GM10266 (cell line): ENCODE data around the gene ZDHHC11B.
A peak's percentile ranks its signal among the peaks of the same experiment; 100 is the strongest.
"Not testable (repeated sequence)": the region's sequence is repeated elsewhere in the genome, so short reads cannot be mapped to it uniquely, and the experiment has no call there.

Source experiments
- DNase-seq: peaks from one replicate; pipeline ENCODE4 v3.0.0; 2012; ENCODE audit errors: extremely low spot score
- TF ChIP-seq, protein P1 (sequence below): IDR thresholded peaks from 2 replicates; pipeline ENCODE4 v1.5.1; 2012; ENCODE audit warnings: mild to moderate bottlenecking, low read depth; ENCODE audit not compliant: control insufficient read depth, insufficient read depth; ENCODE audit errors: missing control alignments

ZDHHC11B gene, protein sequence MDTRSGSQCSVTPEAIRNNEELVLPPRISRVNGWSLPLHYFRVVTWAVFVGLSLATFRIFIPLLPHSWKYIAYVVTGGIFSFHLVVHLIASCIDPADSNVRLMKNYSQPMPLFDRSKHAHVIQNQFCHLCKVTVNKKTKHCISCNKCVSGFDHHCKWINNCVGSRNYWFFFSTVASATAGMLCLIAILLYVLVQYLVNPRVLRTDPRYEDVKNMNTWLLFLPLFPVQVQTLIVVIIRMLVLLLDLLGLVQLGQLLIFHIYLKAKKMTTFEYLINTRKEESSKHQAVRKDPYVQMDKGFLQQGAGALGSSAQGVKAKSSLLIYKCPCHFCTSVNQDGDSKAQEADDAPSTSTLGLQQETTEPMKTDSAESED

DNA sequence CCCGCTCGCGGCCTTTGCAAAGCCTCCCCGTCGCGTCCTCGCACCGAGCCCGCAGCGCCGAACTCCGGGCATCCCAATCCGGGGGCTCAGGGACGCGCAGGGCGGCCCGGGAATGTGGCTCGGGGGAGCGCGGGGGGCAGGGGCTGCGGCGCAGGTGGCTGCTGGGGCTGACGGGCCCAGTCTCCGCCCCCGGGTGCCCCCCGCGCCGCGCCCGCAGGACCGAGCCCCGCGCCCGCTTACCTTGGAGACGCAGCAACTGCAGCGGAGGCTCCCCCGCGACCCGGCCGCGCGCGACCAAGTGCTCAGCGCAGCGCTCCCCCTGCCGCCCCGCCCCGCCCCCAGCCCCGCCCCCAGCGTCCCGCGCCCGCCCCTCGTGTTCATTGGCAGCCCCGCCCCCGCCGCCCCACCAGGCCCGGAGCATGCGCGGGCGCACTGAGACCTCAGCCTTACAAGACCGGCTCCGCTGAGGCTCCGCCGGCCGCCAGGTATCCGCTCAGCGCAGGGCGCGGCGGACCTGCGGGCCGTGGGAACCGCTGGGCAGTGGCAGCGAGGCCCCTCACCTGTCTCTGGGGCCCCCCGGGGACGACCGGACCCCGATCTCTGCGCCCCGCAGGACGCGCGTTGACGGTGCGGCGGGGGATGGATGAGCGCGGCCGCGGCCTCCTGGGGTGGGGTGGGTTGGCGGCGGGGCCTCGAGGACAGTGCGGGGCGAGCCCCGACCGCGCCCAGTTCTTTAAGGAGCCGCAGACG lies at the start of gene ZDHHC11B:
Gene ZDHHC11B, minus strand, starts transcription at position 302 of the 750 bp plus-strand sequence. CDS start 17,810 bp downstream, outside the sequence.
- peak; percentile 96 for DNase-seq

DNA sequence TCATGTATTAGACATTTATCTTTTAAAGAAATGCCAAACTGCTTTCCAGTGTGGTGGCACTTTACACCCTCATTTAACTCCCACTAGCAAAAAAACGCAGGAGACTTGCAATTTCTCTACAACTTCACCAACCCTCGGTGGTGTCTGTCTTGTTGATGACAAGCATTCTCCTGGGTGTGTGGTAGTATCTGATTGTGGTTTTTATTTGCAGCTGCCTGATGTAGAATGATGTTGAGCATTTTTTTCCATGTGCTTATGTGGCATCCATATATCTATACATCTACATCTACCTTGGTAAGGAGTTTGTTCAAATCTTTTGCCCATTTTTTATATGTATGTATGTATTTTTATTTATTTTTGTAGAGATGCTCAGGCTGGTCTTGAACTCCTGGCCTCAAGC lies 49.5 kb upstream of the ZDHHC11B start:
- not testable (repeated sequence) for DNase-seq

DNA sequence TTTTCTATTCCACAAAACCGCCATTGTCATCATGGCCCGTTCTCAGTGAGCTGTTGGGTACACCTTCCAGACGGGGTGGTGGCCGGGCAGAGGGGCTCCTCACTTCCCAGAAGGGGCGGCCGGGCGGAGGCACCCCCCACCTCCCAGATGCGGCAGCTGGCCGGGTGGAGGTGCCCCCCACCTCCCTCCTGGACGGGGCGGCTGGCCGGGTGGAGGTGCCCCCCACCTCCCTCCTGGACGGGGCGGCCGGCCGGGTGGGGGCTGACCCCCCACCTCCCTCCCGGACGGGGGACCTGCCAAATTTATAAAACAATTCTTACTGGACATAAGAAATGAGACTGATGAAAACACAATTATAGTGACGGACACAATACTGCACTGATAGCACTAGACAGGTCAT lies 43.7 kb upstream of the ZDHHC11B start:
- not testable (repeated sequence) for DNase-seq

DNA sequence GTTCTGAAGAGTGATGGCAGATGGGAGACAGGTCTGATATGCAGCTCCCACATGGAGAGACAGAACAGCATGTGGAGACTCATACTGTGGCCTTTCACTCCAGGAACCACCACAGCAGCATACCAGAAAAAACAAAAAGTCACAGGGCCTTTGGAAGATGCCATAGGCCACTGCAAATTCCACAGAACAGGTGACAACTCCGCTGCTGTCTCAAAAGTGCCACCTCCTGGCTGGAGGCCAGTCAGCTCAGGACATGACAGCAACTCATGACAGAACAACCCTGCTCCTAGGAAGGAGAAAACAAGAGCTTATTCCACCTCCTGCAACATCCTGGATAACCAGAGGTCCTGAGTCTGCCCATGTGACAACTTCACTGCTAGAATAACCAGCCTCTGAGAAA lies 41.0 kb upstream of the ZDHHC11B start:
- not testable (repeated sequence) for DNase-seq

DNA sequence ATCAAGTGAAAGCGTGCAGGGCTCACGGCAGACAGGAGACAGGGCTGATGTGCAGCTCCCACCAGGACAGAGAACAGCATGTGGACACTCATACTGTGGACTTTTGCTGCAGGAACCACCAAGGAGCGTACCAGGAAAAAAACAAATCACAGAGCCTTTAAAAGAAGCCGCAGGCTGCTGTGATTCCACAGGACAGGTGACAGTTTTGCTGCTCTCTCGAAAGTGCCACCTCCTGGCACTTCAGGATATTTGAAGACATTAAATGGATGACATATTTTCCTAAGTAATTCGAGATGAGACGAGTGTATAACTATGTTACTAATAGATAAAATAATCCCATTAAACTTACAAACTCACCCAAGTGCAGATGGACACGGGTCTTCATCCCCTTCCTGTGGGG lies 37.0 kb upstream of the ZDHHC11B start:
- TF ChIP-seq, protein P1, sequence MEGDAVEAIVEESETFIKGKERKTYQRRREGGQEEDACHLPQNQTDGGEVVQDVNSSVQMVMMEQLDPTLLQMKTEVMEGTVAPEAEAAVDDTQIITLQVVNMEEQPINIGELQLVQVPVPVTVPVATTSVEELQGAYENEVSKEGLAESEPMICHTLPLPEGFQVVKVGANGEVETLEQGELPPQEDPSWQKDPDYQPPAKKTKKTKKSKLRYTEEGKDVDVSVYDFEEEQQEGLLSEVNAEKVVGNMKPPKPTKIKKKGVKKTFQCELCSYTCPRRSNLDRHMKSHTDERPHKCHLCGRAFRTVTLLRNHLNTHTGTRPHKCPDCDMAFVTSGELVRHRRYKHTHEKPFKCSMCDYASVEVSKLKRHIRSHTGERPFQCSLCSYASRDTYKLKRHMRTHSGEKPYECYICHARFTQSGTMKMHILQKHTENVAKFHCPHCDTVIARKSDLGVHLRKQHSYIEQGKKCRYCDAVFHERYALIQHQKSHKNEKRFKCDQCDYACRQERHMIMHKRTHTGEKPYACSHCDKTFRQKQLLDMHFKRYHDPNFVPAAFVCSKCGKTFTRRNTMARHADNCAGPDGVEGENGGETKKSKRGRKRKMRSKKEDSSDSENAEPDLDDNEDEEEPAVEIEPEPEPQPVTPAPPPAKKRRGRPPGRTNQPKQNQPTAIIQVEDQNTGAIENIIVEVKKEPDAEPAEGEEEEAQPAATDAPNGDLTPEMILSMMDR = no peak
- no peak for DNase-seq

DNA sequence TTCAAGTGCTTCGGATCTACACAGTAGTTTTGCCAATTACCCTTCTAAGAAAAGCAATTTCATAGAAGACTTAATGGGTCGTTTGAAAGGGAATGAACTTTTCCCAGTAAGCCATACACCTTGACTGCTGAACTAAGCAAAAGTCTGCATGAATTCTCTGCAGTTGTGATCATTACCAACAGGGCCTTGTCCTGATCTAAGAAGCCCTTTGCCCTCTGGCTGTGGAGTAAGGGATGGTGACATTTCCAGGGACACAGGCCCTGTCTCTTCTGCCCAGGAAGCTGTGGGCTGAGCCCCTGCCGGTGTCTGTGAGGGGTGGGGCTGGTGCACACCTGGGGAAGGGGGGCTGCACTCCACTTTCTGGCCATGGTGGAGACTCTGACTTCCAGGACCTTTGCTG lies 35.7 kb upstream of the ZDHHC11B start:
- TF ChIP-seq, protein P1 = no peak
- no peak for DNase-seq

DNA sequence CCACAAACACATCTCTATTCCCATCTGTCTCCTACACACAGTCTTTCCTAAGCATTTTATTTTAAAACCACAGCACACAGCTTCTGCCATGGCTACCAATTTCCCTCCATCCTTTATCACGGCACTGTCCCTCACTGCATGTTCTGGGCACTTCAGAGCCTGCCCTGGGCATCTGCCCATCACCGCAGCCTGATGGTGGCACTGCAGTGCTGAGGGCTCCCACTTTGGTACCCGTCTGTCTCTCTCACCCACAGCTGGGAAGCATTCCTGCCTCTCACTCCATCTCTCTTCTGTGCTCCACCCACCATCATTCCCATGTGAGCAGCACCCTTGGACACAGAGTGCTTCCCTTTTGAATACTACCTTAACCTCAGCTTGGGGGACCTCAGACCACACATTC lies 34.5 kb upstream of the ZDHHC11B start:
- no peak for DNase-seq
- TF ChIP-seq, protein P1 = no peak

DNA sequence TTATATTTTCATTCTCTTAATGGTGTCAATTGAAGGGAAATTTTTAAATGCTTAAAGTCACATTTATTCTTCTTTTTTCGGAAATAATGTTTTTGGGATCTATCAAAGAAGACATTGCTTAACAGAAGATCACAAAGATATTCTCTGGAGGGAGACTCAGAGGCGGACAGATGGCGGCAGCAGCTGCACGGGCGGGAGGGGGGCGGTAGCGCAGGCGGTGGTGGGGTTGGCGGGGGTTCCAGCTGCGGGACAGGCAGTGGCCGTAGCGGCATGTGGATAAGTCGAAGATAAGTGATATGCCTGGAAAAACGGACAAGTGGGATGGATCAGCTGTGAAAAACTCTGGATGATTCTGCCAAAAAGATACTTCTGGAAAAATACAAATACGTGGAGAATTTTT lies 31.6 kb upstream of the ZDHHC11B start:
- TF ChIP-seq, protein P1 = no peak
- no peak for DNase-seq

DNA sequence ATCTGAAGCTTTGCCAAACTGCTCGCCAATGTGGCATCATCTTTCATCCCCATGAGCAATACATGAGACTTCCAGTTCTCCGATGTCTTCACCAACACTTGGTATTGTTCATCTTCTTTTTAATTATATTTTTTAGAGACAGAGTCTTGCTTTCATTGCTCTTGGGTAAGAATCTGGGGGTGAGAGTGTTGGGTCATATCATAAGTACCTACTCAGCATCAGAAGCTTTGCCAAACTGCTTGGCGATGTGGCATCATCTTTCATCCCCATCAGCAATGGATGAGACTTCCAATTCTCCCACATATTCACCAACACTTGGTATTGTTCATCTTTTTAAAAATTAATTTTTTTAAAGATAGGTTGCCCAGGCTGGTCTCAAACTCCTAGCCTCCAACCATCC lies 30.9 kb upstream of the ZDHHC11B start:
- TF ChIP-seq, protein P1 = no peak
- no peak for DNase-seq

DNA sequence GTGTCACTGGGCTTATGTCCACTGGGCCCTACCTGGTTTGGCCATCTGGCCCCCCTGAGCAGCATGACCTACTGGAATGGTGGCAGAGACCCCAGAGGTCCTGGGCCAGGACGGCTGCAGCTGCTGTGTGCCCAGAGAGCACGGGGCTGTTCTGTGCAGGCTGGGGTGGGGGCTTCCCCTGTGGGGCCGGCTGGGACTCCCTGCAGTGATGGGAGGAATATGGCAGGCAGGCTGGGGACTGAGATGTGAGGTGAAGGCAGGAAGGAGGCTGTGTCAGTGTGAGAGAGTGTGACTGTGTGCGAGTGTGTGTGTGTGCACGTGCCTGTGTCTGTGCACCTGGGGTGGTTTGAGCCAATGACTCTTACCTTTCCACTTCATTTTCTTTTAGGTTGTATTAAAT lies 29.0 kb upstream of the ZDHHC11B start:
- DNase-seq = not testable (repeated sequence)

DNA sequence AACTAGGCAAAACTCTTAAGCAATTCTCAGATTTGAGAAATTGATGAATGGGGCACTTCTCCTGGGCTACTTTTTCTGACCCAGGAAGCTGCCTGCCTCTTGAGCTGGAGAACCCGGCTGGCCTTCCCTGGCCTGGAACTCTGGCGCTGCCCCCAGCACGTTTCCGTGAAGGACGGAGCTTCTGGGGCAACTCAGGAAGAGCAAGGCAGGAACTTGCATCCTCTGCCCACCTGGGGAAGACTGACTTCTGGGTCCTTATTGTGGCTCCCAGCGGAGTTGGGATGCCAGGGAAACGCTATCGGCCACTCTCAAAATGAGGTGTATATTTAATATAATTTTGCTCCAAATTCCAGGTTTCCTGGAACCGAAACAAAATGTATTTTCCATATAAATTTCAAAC lies 26.9 kb upstream of the ZDHHC11B start:
- not testable (repeated sequence) for DNase-seq

DNA sequence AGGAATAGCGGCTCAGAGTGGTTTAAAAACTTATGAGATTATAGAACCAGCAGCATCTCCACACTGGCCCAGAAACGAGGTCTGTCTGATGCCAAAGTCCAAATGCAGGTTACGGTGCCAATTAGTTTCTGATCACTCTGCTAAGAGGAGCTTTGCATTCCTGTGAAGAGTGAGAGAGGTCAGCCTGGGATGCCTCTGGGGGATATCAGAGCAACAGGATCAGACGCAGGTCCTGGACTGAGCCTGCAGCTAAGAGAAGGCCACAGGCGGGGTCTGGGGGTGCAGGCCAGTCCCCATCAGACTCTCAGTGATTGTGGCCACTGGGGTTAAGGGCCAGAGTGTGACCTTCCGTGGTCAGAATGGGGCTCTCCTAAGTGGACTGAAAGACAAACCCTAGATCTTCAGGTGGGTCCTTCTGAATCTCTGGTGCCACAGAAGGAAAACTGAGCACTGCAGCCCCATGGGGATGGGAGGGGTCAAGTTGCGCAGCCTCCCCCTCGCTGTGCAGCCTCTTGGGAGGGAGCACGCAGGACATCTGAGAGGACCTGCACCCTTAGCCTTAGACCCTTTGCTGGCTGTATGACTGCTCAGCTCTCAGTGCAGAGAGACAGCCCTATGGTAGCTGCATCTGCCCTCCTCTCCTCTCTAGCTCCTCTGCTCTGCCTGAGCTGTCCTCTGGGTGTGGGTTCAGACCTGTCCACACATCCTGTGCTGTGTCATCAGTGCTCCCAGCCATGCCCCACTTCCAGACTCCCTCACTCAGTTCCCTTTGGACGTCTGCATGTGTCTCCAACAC lies 23.4 kb upstream of the ZDHHC11B start:
- not testable (repeated sequence) for DNase-seq
